ENCODE results near the gene RNU2-1.
"Not testable (repeated sequence)": the region's sequence is repeated elsewhere in the genome, so short reads cannot be mapped to it uniquely, and the experiment has no call there.

RNU2-1 gene

GRCh38 chr17:43216369-43216761 lies 17.4 kb downstream of the RNU2-1 start:
- no peak for DNase-seq (ENCODE audit: low spot score)

GRCh38 chr17:43215341-43215740 lies 18.4 kb downstream of the RNU2-1 start:
- DNase-seq (ENCODE audit: low spot score), result no peak

DNA sequence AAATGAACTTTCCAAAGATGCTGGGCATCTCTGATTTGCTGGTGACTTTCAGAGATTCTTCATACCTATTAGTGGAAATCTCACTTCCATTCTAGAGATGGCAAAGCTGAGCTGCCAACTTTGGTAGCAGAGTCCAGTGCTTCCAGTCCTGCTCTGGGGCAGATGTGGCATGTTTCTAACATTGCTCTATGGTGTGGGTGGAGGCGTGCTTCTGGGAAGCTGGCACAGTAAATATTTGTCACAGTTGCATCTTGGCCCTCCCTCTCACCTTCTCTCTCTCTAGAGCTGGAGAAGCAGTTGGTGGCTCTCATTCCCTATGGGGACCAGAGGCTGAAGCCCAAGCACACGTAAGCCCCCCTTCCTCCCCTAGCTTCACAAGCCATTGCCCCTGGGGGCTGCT lies 20.2 kb downstream of the RNU2-1 start:
- DNase-seq (ENCODE audit: low spot score), result no peak

DNA sequence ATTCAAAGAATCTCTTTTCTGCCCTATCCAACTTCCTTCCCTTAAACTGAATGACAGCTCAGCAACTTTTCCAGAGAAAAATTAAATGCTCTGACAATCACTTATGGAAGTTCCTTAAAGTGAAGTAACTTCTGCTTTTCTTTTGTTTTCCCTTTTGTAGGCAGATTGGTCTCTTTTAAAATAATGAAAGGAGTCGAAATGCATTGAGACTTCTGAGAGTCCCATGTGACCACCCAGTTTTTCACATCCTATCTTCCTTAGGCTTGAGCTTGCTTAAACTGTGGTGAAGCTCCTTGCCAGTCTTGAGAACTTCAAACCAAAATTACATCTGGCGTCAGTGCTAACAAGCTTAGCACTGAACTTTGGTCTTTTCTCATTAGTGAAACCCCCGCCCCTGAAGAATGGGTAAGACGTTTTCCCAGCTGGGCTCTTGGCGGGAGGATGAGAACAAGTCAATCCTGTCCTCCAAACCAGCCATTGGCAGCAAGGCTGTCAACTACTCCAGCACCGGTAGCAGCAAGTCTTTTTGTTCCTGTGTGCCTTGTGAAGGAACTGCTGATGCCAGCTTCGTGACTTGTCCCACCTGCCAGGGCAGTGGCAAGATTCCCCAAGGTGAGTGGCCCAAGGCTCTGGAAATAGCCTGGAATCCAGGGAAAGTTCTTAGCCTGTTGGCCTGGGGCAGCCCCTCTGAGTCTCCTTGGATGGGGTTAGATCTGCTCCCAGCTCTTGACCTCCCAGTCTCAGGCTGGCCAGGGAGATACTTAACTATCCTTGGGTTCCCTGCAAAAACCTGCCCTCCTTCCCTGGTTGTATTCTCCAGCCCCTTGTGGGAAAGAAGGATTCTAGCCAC lies 20.9 kb downstream of the RNU2-1 start:
- DNase-seq (ENCODE audit: low spot score), result no peak

- peak; percentile 71 for DNase-seq (ENCODE audit: low spot score)
Measured at GRCh38 chr17:43211480-43212402, 22.0 kb downstream of the RNU2-1 start, which contains the start of gene TMEM106A. Gene TMEM106A, plus strand, starts transcription at chr17:43211875. Its CDS starts 1,167 bp downstream, at chr17:43213042.

DNA sequence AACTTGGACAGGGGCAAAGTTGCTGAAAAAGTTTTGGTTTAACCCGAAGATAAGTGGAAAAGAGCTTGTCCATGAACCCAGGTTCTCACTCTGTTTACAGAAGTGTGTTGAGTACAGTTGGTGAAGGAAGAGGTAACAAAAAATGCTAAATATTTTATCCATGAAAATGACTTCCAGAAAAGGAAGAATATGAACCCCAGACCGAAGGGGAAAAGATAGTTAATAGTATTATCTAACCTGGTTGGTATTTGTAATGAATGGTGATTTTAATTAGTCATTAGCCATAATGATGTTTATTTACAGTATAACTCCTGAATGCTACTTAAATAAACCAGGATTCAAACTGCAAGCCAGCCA lies 22.7 kb downstream of the RNU2-1 start:
- no peak for DNase-seq (ENCODE audit: low spot score)

- no peak for DNase-seq (ENCODE audit: low spot score)
Measured at GRCh38 chr17:43210576-43210975, 23.2 kb downstream of the RNU2-1 start.

GRCh38 chr17:43203013-43203412 lies 30.8 kb downstream of the RNU2-1 start:
- DNase-seq (ENCODE audit: low spot score), result not testable (repeated sequence)

- no peak for DNase-seq (ENCODE audit: low spot score)
Measured at GRCh38 chr17:43200127-43200526, 33.6 kb downstream of the RNU2-1 start.

GRCh38 chr17:43199633-43200032 lies 34.1 kb downstream of the RNU2-1 start:
- no peak for DNase-seq (ENCODE audit: low spot score)

DNA sequence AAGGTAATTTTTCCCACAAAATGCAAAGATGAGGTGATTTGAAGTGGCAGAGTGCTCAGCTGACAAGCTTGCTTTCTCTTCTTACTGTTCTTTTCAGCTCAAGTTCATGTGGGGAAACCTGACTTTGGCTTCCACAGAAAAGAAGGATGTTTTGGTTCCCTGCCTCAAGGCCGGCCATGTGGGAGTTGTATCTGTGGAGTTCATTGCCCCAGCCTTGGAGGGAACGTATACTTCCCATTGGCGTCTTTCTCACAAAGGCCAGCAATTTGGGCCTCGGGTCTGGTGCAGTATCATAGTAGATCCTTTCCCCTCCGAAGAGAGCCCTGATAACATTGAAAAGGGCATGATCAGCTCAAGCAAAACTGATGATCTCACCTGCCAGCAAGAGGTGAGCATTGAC lies 40.5 kb downstream of the RNU2-1 start:
- DNase-seq (ENCODE audit: low spot score), result no peak

DNA sequence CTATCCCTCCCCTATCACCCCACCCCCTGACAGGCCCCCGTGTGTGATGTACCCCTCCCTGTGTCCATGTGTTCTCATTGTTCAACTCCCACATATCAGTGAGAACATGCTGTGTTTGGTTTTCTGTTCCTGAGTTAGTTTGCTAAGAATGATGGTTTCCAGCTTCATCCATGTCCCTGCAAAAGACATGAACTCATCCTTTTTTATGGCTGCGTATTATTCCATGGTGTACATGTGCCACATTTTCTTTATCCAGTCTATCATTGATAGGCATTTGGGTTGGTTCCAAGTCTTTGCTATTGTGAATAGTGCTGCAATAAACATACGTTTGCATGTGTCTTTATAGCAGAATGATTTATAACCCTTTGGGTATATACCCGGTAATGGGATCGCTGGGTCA lies 47.1 kb downstream of the RNU2-1 start:
- DNase-seq (ENCODE audit: low spot score), result not testable (repeated sequence)

- DNase-seq (ENCODE audit: low spot score), result no peak
Measured at GRCh38 chr17:43183921-43184320, 49.9 kb downstream of the RNU2-1 start.

Measured in SW480 (cell line).